K562 (cell line): ENCODE data around the gene PFDN4.

Experiments used
- EZH2 ChIP-seq: IDR thresholded peaks from 2 replicates; pipeline ENCODE4 v1.6.1; 2012; ENCODE audit warnings: low read depth, mild to moderate bottlenecking, inconsistent platforms, low read length, borderline replicate concordance
- POLR2A ChIP-seq: fragments of 450-650 bp; conservative IDR thresholded peaks from 2 replicates; pipeline ENCODE4 v1.6.1; 2016
- ZNF133 ChIP-seq: fragments of 250-450 bp; sonication (Bioruptor Pico); IDR thresholded peaks from 2 replicates; pipeline ENCODE4 v1.4.0; 2020; ENCODE audit warnings: mild to moderate bottlenecking

DNA sequence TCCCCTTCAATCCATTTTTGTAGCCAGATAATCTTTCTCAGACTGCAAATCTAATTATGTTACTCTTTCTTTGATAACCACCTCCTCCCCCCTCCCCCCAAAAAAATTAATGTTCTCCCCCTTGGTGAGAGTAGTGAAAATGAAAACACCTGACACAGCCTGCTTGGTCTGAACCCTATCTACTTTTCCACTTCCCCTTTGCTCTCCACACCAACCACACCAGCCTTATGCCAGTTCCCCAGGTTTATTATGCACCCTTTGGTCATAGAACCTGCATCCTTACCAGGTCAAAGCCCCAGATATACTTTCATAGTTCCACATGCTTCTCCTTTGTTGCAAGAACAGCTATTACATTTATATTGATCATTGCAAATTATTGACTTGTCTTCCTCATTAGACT is 19.4 kb downstream of the PFDN4 start:
- TF ChIP-seq POLR2A: no peak
- no peak for TF ChIP-seq EZH2
- no peak for TF ChIP-seq ZNF133 (CRISPR knock-in tag)
